CD4-positive, CD25-positive, alpha-beta regulatory T cell (primary cell): ENCODE data around the gene CD300H. TPM values are rescaled to one million over a fixed set of nuclear protein-coding genes. Genes with fewer than 3 reads are reported as not detected.
A peak's percentile ranks its signal among the peaks of the same experiment; 100 is the strongest.

ENCODE experiments used
- ATAC-seq, 2 donors: fragments of 150-1000 bp; cut with Tn5 transposase; one replicate each; pipeline ENCODE4 v1.10.0; 2021; ENCODE audit warnings: low read depth in 2 of 2, moderate number of reproducible peaks in 2 of 2, moderate library complexity in 1 of 2
- DNase-seq, 3 donors: peaks; one replicate each; pipeline versions ENCODE4 v3.0.0 to v3.0.0-alpha.2; 2012 to 2022; ENCODE audit warnings: mixed read lengths in 1 of 3
- H3K27ac ChIP-seq: one replicate; pipeline ENCODE4 v1.7.0; 2013; ENCODE audit warnings: mild to moderate bottlenecking, low read length; ENCODE audit not compliant: insufficient read depth, poor library complexity, severe bottlenecking
- H3K27me3 ChIP-seq: one replicate; pipeline ENCODE4 v1.7.0; 2013; ENCODE audit warnings: low read length; ENCODE audit not compliant: control insufficient read depth, insufficient read depth
- H3K36me3 ChIP-seq: one replicate; pipeline ENCODE4 v1.7.0; 2013; ENCODE audit warnings: mild to moderate bottlenecking, low read length, moderate library complexity; ENCODE audit not compliant: control insufficient read depth, insufficient read depth
- H3K4me1 ChIP-seq: 2 replicates; pipeline ENCODE4 v1.7.0; 2013; ENCODE audit warnings: mild to moderate bottlenecking, low read length; ENCODE audit not compliant: insufficient read depth, control insufficient read depth, poor library complexity, severe bottlenecking
- H3K4me3 ChIP-seq: one replicate; pipeline ENCODE4 v1.7.0; 2013; ENCODE audit warnings: low read depth, mild to moderate bottlenecking, low read length, moderate library complexity
- H3K9me3 ChIP-seq, 2 experiments: 1 replicate in 1 of 2; 2 replicates in 1 of 2; pipeline ENCODE4 v1.7.0; 2013; ENCODE audit warnings: low read length in 2 of 2, mild to moderate bottlenecking in 1 of 2, moderate library complexity in 1 of 2; ENCODE audit not compliant: control insufficient read depth in 2 of 2
- H3K27ac Mint-ChIP-seq, 3 donors: one replicate each; pipeline ENCODE4 v1.8.0; 2020 to 2022; ENCODE audit warnings: mild to moderate bottlenecking in 3 of 3, mixed read lengths in 3 of 3, moderate library complexity in 2 of 3
- H3K27me3 Mint-ChIP-seq: one replicate; pipeline ENCODE4 v1.8.0; 2022; ENCODE audit warnings: mild to moderate bottlenecking, mixed read lengths
- H3K36me3 Mint-ChIP-seq: one replicate; pipeline ENCODE4 v1.8.0; 2020; ENCODE audit warnings: mixed read lengths
- H3K4me1 Mint-ChIP-seq, 4 donors: one replicate each; pipeline ENCODE4 v1.8.0; 2020 to 2022; ENCODE audit warnings: mixed read lengths in 4 of 4, mild to moderate bottlenecking in 1 of 4
- H3K4me3 Mint-ChIP-seq, 4 donors: one replicate each; pipeline ENCODE4 v1.8.0; 2020 to 2022; ENCODE audit warnings: mild to moderate bottlenecking in 4 of 4, mixed read lengths in 4 of 4, moderate library complexity in 3 of 4
- H3K9me3 Mint-ChIP-seq, 7 donors: one replicate each; pipeline ENCODE4 v1.8.0; 2020 to 2022; ENCODE audit warnings: mixed read lengths in 7 of 7, mild to moderate bottlenecking in 3 of 7, moderate library complexity in 2 of 7
- polyA plus RNA-seq, 4 donors: library from polyadenylated mRNA; unstranded; fragments of 300-500 nt; fragmentation: Illumina TruSeq; gene quantifications; one replicate each; pipeline ENCODE4 v1.2.3, GENCODE V29; 2021
- total RNA-seq: library from RNA; stranded (reverse); gene quantifications from one replicate; pipeline ENCODE4 v1.2.3, GENCODE V29; 2022

The CD300H gene
- total and polyA plus RNA-seq, 5 donors from 2014 or later: 0.37 TPM; not detected in 4

- Histone ChIP-seq H3K27me3 (peaks cover 3% of the 10 kb centered on the region), H3K27ac (no peak overlapping the region), H3K36me3 (no peaks in the 10 kb centered on the region), H3K4me3 (no peak overlapping the region), H3K9me3 (no peaks in the 10 kb centered on the region), H3K4me1 (no peaks in the 10 kb centered on the region)
- Mint-ChIP-seq H3K36me3 (no peaks in the 10 kb centered on the region), H3K27ac (no peak overlapping the region), H3K27me3 (peaks cover 28% of the 10 kb centered on the region), H3K9me3 (peaks cover 0 to 3% (median 1%) of the 10 kb centered on the region in 7 donors), H3K4me3 (no peak overlapping the region), H3K4me1 (no peaks in the 10 kb centered on the region)
- DNase-seq (no peak), ATAC-seq (no peak)
These were observed 37.5 kb upstream of the CD300H start for GRCh38 chr17:74604761-74605160.

- no peak overlapping the region for H3K4me3 Mint-ChIP-seq
- H3K9me3 Mint-ChIP-seq: peaks cover 0 to 3% (median 1%) of the 10 kb centered on the region in 7 donors
- H3K36me3 ChIP-seq: no peaks in the 10 kb centered on the region
- DNase-seq: no peak
- H3K4me3 ChIP-seq: no peak overlapping the region
- H3K27ac Mint-ChIP-seq: no peak overlapping the region
- ATAC-seq: no peak
- no peaks in the 10 kb centered on the region for H3K4me1 ChIP-seq
- H3K27ac ChIP-seq: no peak overlapping the region
- no peaks in the 10 kb centered on the region for H3K9me3 ChIP-seq
- no peaks in the 10 kb centered on the region for H3K4me1 Mint-ChIP-seq
- no peaks in the 10 kb centered on the region for H3K36me3 Mint-ChIP-seq
- peaks cover 3% of the 10 kb centered on the region for H3K27me3 ChIP-seq
- peaks cover 28% of the 10 kb centered on the region for H3K27me3 Mint-ChIP-seq
These were observed 36.9 kb upstream of the CD300H start for GRCh38 chr17:74604200-74604599.

- Histone ChIP-seq H3K4me1 (peaks cover 1% of the 10 kb centered on the region), H3K27ac (no peak overlapping the region), H3K27me3 (peaks cover 3% of the 10 kb centered on the region), H3K9me3 (no peaks in the 10 kb centered on the region), H3K4me3 (no peak overlapping the region), H3K36me3 (no peaks in the 10 kb centered on the region)
- no peak overlapping the region for H3K27ac Mint-ChIP-seq
- H3K36me3 Mint-ChIP-seq: no peaks in the 10 kb centered on the region
- ATAC-seq: no peak
- H3K4me3 Mint-ChIP-seq: no peak overlapping the region
- H3K4me1 Mint-ChIP-seq: peaks cover 0 to 2% (median 2%) of the 10 kb centered on the region in 4 donors
- DNase-seq: no peak
- H3K9me3 Mint-ChIP-seq: peaks cover 0 to 3% (median 1%) of the 10 kb centered on the region in 7 donors
- H3K27me3 Mint-ChIP-seq: peaks cover 26% of the 10 kb centered on the region
These were observed 36.4 kb upstream of the CD300H start for GRCh38 chr17:74603746-74604145.

GRCh38 chr17:74603037-74603635, 35.8 kb upstream of the CD300H start:
- Histone ChIP-seq H3K27ac (no peak overlapping the region), H3K27me3 (peaks cover 3% of the 10 kb centered on the region), H3K36me3 (no peaks in the 10 kb centered on the region), H3K9me3 (no peaks in the 10 kb centered on the region), H3K4me1 (peaks cover 5% of the 10 kb centered on the region), H3K4me3 (no peak overlapping the region)
- Mint-ChIP-seq H3K4me1 (peaks cover 0 to 7% (median 6%) of the 10 kb centered on the region in 4 donors), H3K27ac (no peak overlapping the region), H3K36me3 (no peaks in the 10 kb centered on the region), H3K4me3 (no peak overlapping the region), H3K27me3 (peaks cover 25% of the 10 kb centered on the region), H3K9me3 (peaks cover 0 to 3% (median 1%) of the 10 kb centered on the region in 7 donors)
- DNase-seq (peak in 1 of 3 donors; percentile 17), ATAC-seq (no peak)

GRCh38 chr17:74601944-74602572, 34.7 kb upstream of the CD300H start:
- no peak overlapping the region for H3K4me3 Mint-ChIP-seq
- peaks cover 0 to 7% (median 6%) of the 10 kb centered on the region in 4 donors for H3K4me1 Mint-ChIP-seq
- Histone ChIP-seq H3K4me3 (no peak overlapping the region), H3K4me1 (peaks cover 5% of the 10 kb centered on the region), H3K27me3 (peaks cover 3% of the 10 kb centered on the region), H3K27ac (no peak overlapping the region), H3K36me3 (no peaks in the 10 kb centered on the region), H3K9me3 (no peaks in the 10 kb centered on the region)
- DNase-seq (peak in 1 of 3 donors; percentile 39), ATAC-seq (no peak)
- H3K36me3 Mint-ChIP-seq: no peaks in the 10 kb centered on the region
- peaks cover 15% of the 10 kb centered on the region for H3K27me3 Mint-ChIP-seq
- peak overlapping the region in 1 of 3 donors; percentile 7 for H3K27ac Mint-ChIP-seq
- peaks cover 0 to 2% (median 0%) of the 10 kb centered on the region in 7 donors for H3K9me3 Mint-ChIP-seq

- Histone ChIP-seq H3K27me3 (peaks cover 9% of the 10 kb centered on the region), H3K4me3 (no peak overlapping the region), H3K36me3 (no peaks in the 10 kb centered on the region), H3K27ac (no peak overlapping the region), H3K9me3 (no peaks in the 10 kb centered on the region), H3K4me1 (peaks cover 5% of the 10 kb centered on the region)
- peak overlapping the region in 1 of 3 donors; percentile 32 for H3K27ac Mint-ChIP-seq
- H3K27me3 Mint-ChIP-seq: peaks cover 22% of the 10 kb centered on the region
- H3K4me3 Mint-ChIP-seq: no peak overlapping the region
- H3K9me3 Mint-ChIP-seq: no peaks in the 10 kb centered on the region
- H3K4me1 Mint-ChIP-seq: peaks cover 0 to 7% (median 6%) of the 10 kb centered on the region in 4 donors
- H3K36me3 Mint-ChIP-seq: no peaks in the 10 kb centered on the region
- no peak for ATAC-seq
- DNase-seq: no peak
These were observed 32.2 kb upstream of the CD300H start for GRCh38 chr17:74599448-74599939.

GRCh38 chr17:74599023-74599399, 31.7 kb upstream of the CD300H start:
- peaks cover 0 to 7% (median 6%) of the 10 kb centered on the region in 4 donors for H3K4me1 Mint-ChIP-seq
- no peak for DNase-seq
- peaks cover 22% of the 10 kb centered on the region for H3K27me3 Mint-ChIP-seq
- H3K4me1 ChIP-seq: peaks cover 5% of the 10 kb centered on the region
- H3K27me3 ChIP-seq: peaks cover 9% of the 10 kb centered on the region
- no peak overlapping the region for H3K27ac ChIP-seq
- H3K9me3 ChIP-seq: no peaks in the 10 kb centered on the region
- no peak overlapping the region for H3K4me3 ChIP-seq
- no peak overlapping the region for H3K4me3 Mint-ChIP-seq
- no peaks in the 10 kb centered on the region for H3K9me3 Mint-ChIP-seq
- H3K27ac Mint-ChIP-seq: peak overlapping the region in 1 of 3 donors; percentile 30
- no peak for ATAC-seq
- H3K36me3 Mint-ChIP-seq: no peaks in the 10 kb centered on the region
- H3K36me3 ChIP-seq: no peaks in the 10 kb centered on the region
